HEK293 (cell line): ENCODE measurements around the gene ADAMTS16.

Experiments
- CTCF ChIA-PET: fragments of 350-600 bp; formaldehyde crosslinking; extraction: SDS; loops from one replicate; lab custom pipeline; 2021; ENCODE audit warnings: antibody characterized with exemption; lab: Yijun Ruan, JAX
- POLR2A ChIA-PET: fragments of 300-600 bp; formaldehyde crosslinking; extraction: SDS; loops from one replicate; lab custom pipeline; 2020; ENCODE audit warnings: antibody characterized with exemption, inconsistent platforms; lab: Yijun Ruan, JAX
- H3K27ac ChIP-seq: fragments of 200-500 bp; sonication (Bioruptor generic); 2 replicates; pipeline ENCODE4 v1.5.1; 2014; ENCODE audit warnings: low read depth, low read length, control low read depth, inconsistent platforms; ENCODE audit errors: extremely low read depth
- H3K36me3 ChIP-seq, 2 experiments: fragments of 200-500 bp in 1 of 2; sonication (Bioruptor generic) in 1 of 2; 1 replicate in 1 of 2; 2 replicates in 1 of 2; pipeline ENCODE4 v1.5.1; 2014 to 2017; ENCODE audit warnings: inconsistent platforms in 2 of 2, low read length in 2 of 2; ENCODE audit not compliant: control insufficient read depth in 2 of 2, insufficient read depth in 1 of 2
- H3K4me1 ChIP-seq: fragments of 200-500 bp; sonication (Bioruptor generic); 2 replicates; pipeline ENCODE4 v1.5.1; 2014; ENCODE audit warnings: mild to moderate bottlenecking, low read length, inconsistent platforms; ENCODE audit not compliant: control insufficient read depth, insufficient read depth
- H3K4me3 ChIP-seq: 2 replicates; pipeline ENCODE4 v1.5.1; 2011; ENCODE audit warnings: low read depth, mild to moderate bottlenecking, control low read depth, low read length, moderate library complexity
- H3K9me3 ChIP-seq: fragments of 200-500 bp; sonication (Bioruptor generic); 2 replicates; pipeline ENCODE4 v1.5.1; 2014; ENCODE audit warnings: low read depth, low read length, inconsistent platforms; ENCODE audit not compliant: control insufficient read depth, insufficient read depth
- FEZF1 ChIP-seq: fragments of 450-650 bp; formaldehyde crosslinking; IDR thresholded peaks from 2 replicates; pipeline ENCODE4 v1.5.1; 2016; ENCODE audit warnings: missing biosample characterization, missing genetic modification characterization
- GLIS1 ChIP-seq: fragments of 450-650 bp; formaldehyde crosslinking; IDR thresholded peaks from 2 replicates; pipeline ENCODE4 v1.5.1; 2016; ENCODE audit warnings: missing biosample characterization, missing genetic modification characterization
- GLIS2 ChIP-seq: fragments of 450-650 bp; formaldehyde crosslinking; IDR thresholded peaks from 2 replicates; pipeline ENCODE4 v1.5.1; 2016; ENCODE audit warnings: missing biosample characterization, missing genetic modification characterization
- MEIS1 ChIP-seq: sonication (generic); formaldehyde crosslinking; IDR thresholded peaks from 2 replicates; pipeline ENCODE4 v1.8.1; 2022; ENCODE audit warnings: missing genetic modification reagents, mild to moderate bottlenecking, borderline replicate concordance
- PRDM1 ChIP-seq: fragments of 450-650 bp; formaldehyde crosslinking; IDR thresholded peaks from 2 replicates; pipeline ENCODE4; 2016; ENCODE audit warnings: missing biosample characterization, missing genetic modification characterization
- PRDM10 ChIP-seq: fragments of 450-650 bp; formaldehyde crosslinking; IDR thresholded peaks from 2 replicates; pipeline ENCODE4 v1.5.1; 2016; ENCODE audit warnings: missing biosample characterization, missing genetic modification characterization
- SCRT1 ChIP-seq: fragments of 450-650 bp; formaldehyde crosslinking; IDR thresholded peaks from 2 replicates; pipeline ENCODE4 v1.5.1; 2016; ENCODE audit warnings: missing biosample characterization, missing genetic modification characterization, borderline replicate concordance
- SETDB1 ChIP-seq: IDR thresholded peaks from one replicate; pipeline ENCODE4 v1.6.1; 2017; ENCODE audit warnings: mild to moderate bottlenecking, low read length, moderate library complexity, mixed read lengths; ENCODE audit not compliant: insufficient read length
- SP3 ChIP-seq: fragments of 450-650 bp; formaldehyde crosslinking; IDR thresholded peaks from 2 replicates; pipeline ENCODE4 v1.5.1; 2016; ENCODE audit warnings: missing biosample characterization, missing genetic modification characterization
- SP7 ChIP-seq: fragments of 450-650 bp; formaldehyde crosslinking; IDR thresholded peaks from 2 replicates; pipeline ENCODE4 v1.5.1; 2016; ENCODE audit warnings: missing biosample characterization, missing genetic modification characterization
- ZBTB11 ChIP-seq: fragments of 450-650 bp; formaldehyde crosslinking; conservative IDR thresholded peaks from 2 replicates; pipeline ENCODE4 v1.5.1; 2016; ENCODE audit warnings: low read depth, missing biosample characterization, missing genetic modification characterization
- ZBTB48 ChIP-seq: fragments of 450-650 bp; formaldehyde crosslinking; IDR thresholded peaks from 2 replicates; pipeline ENCODE4 v1.5.1; 2016; ENCODE audit warnings: missing biosample characterization, missing genetic modification characterization
- ZEB2 ChIP-seq: fragments of 450-650 bp; formaldehyde crosslinking; IDR thresholded peaks from 2 replicates; pipeline ENCODE4 v1.5.1; 2016; ENCODE audit warnings: missing biosample characterization, missing genetic modification characterization
- ZFP69B ChIP-seq: fragments of 450-650 bp; formaldehyde crosslinking; IDR thresholded peaks from 2 replicates; pipeline ENCODE4 v1.5.1; 2016; ENCODE audit warnings: missing biosample characterization, missing genetic modification characterization
- ZIC2 ChIP-seq: fragments of 450-650 bp; formaldehyde crosslinking; IDR thresholded peaks from 2 replicates; pipeline ENCODE4 v1.5.1; 2016; ENCODE audit warnings: missing biosample characterization, missing genetic modification characterization
- ZNF302 ChIP-seq: fragments of 450-650 bp; formaldehyde crosslinking; IDR thresholded peaks from 2 replicates; pipeline ENCODE4 v1.5.1; 2016; ENCODE audit warnings: missing biosample characterization, missing genetic modification characterization, low read depth
- ZNF37A ChIP-seq: fragments of 450-650 bp; IDR thresholded peaks from 2 replicates; pipeline ENCODE4 v1.5.1; 2018; ENCODE audit warnings: missing biosample characterization, missing genetic modification characterization
- ZNF398 ChIP-seq: fragments of 450-650 bp; formaldehyde crosslinking; IDR thresholded peaks from 2 replicates; pipeline ENCODE4 v1.5.1; 2017; ENCODE audit warnings: missing biosample characterization, missing genetic modification characterization
- ZNF416 ChIP-seq: fragments of 450-650 bp; formaldehyde crosslinking; IDR thresholded peaks from 2 replicates; pipeline ENCODE4 v1.5.1; 2016; ENCODE audit warnings: missing biosample characterization, missing genetic modification characterization
- ZNF423 ChIP-seq: fragments of 450-650 bp; formaldehyde crosslinking; IDR thresholded peaks from 2 replicates; pipeline ENCODE4 v1.5.1; 2016; ENCODE audit warnings: missing biosample characterization, missing genetic modification characterization
- ZNF600 ChIP-seq: fragments of 450-650 bp; formaldehyde crosslinking; IDR thresholded peaks from 2 replicates; pipeline ENCODE4 v1.5.1; 2016; ENCODE audit warnings: missing biosample characterization, missing genetic modification characterization
- ZNF629 ChIP-seq: fragments of 450-650 bp; formaldehyde crosslinking; IDR thresholded peaks from 2 replicates; pipeline ENCODE4 v1.5.1; 2017; ENCODE audit warnings: missing biosample characterization, missing genetic modification characterization
- ZNF677 ChIP-seq: fragments of 450-650 bp; IDR thresholded peaks from 2 replicates; pipeline ENCODE4 v1.5.0; 2018; ENCODE audit warnings: missing biosample characterization, mild to moderate bottlenecking, missing genetic modification characterization, moderate library complexity
- ZNF692 ChIP-seq: fragments of 450-650 bp; formaldehyde crosslinking; IDR thresholded peaks from 2 replicates; pipeline ENCODE4 v1.5.1; 2016; ENCODE audit warnings: missing biosample characterization, missing genetic modification characterization
- ZNF843 ChIP-seq: fragments of 450-650 bp; formaldehyde crosslinking; IDR thresholded peaks from 2 replicates; pipeline ENCODE4 v1.5.1; 2016; ENCODE audit warnings: missing biosample characterization, missing genetic modification characterization
- ZSCAN16 ChIP-seq: fragments of 450-650 bp; formaldehyde crosslinking; IDR thresholded peaks from 2 replicates; pipeline ENCODE4 v1.5.1; 2016; ENCODE audit warnings: missing biosample characterization, missing genetic modification characterization

Gene ADAMTS16

GRCh38 chr5:5350101-5350500 is 210.0 kb downstream of the ADAMTS16 start:
- H3K9me3 ChIP-seq = no peaks in the 10 kb centered on the region
- no peak overlapping the region for H3K4me3 ChIP-seq
- ChIA-PET POLR2A (no interaction called here), CTCF (interaction anchor here (1.6 kb wide), 1 partner anchor 210 kb away, joined by 3 read pairs; the partner anchor contains the start of gene ADAMTS16)
- TF ChIP-seq SP7 (tag by site-specific recombination) (peak; percentile 55), ZNF692 (tag by site-specific recombination) (peak; percentile 62; the same call in 1 of the 2 replicates), PRDM10 (tag by site-specific recombination) (peak; percentile 32; the same call in 1 of the 2 replicates), FEZF1 (tag by site-specific recombination) (no peak), ZNF423 (tag by site-specific recombination) (peak; percentile 18; the same call in 1 of the 2 replicates), ZNF629 (tag by site-specific recombination) (peak; percentile 64), ZNF677 (tag by site-specific recombination) (no peak), ZNF600 (tag by site-specific recombination) (peak; percentile 44; the same call in 1 of the 2 replicates), GLIS2 (tag by site-specific recombination) (peak; percentile 28; the same call in 1 of the 2 replicates), ZIC2 (tag by site-specific recombination) (peak; percentile 57; the same call in 1 of the 2 replicates), ZBTB11 (no peak), ZNF302 (no peak), SETDB1 (no peak), SCRT1 (tag by site-specific recombination) (no peak), MEIS1 (CRISPR knock-in tag) (0 out of 2 replicates have a peak, but pooled peaks have one; percentile 3), ZNF843 (tag by site-specific recombination) (peak; percentile 56), SP3 (tag by site-specific recombination) (no peak), ZEB2 (tag by site-specific recombination) (peak; percentile 52; the same call in 1 of the 2 replicates), ZNF416 (no peak), ZFP69B (tag by site-specific recombination) (peak; percentile 55; the same call in 1 of the 2 replicates), ZSCAN16 (tag by site-specific recombination) (no peak), PRDM1 (tag by site-specific recombination) (no peak), ZNF398 (tag by site-specific recombination) (peak; percentile 38; the same call in 1 of the 2 replicates), GLIS1 (tag by site-specific recombination) (peak; percentile 59), ZBTB48 (no peak), ZNF37A (tag by site-specific recombination) (0 out of 2 replicates have a peak, but pooled peaks have one; percentile 20)
- peaks cover 17% of the 10 kb centered on the region for H3K4me1 ChIP-seq
- H3K36me3 ChIP-seq = no peaks in the 10 kb centered on the region
- H3K27ac ChIP-seq = peak overlapping the region; percentile 39; the same call in 1 of the 2 replicates
